Mucosa of descending colon (tissue), 3 donors: ENCODE measurements around the gene ATP8A1. TPM values are rescaled to one million over a fixed set of nuclear protein-coding genes. Genes with fewer than 3 reads are reported as not detected.

Experiments used
- ATAC-seq: fragments of 200-7000 bp; cut with Tn5 transposase; one replicate; pipeline ENCODE4 v1.9.1; 2020; ENCODE audit warnings: mild to moderate bottlenecking, moderate library complexity
- DNase-seq, 3 donors: peaks; one replicate each; pipeline ENCODE4 v3.0.0-alpha.2; 2020
- H3K36me3 ChIP-seq: fragments of 200-600 bp; one replicate; pipeline ENCODE4 v1.8.0; 2021; ENCODE audit warnings: low read depth, mild to moderate bottlenecking
- H3K4me1 ChIP-seq: fragments of 200-600 bp; one replicate; pipeline ENCODE4 v1.8.0; 2021; ENCODE audit warnings: low read depth, mild to moderate bottlenecking
- H3K4me3 ChIP-seq: fragments of 200-600 bp; one replicate; pipeline ENCODE4 v1.8.0; 2021; ENCODE audit warnings: mild to moderate bottlenecking
- H3K9me3 ChIP-seq: fragments of 200-600 bp; one replicate; pipeline ENCODE4 v1.8.0; 2021; ENCODE audit warnings: mild to moderate bottlenecking
- CTCF ChIP-seq: fragments of 200-600 bp; IDR thresholded peaks from one replicate; pipeline ENCODE4 v1.8.0; 2022; ENCODE audit warnings: antibody characterized with exemption, mild to moderate bottlenecking
- intact Hi-C, 2 donors: fragments of 100-400 bp; cut with DNase I in 1 of 2; cut with micrococcal nuclease in 1 of 2; formaldehyde crosslinking; loops; one replicate each; pipeline versions ENCODE4 v1.11.0 to v1.11.1; 2022; cut with DNase I, micrococcal nuclease
- total RNA-seq, 3 donors: library from RNA; stranded (reverse); fragmentation: NEBNext Ultra II Directional in 2 of 3; extraction: Animal tissue kit (Norgen Biotek cat#: 25700) in 2 of 3; gene quantifications; one replicate each; pipeline versions ENCODE4 v1.2.1 to v1.2.4, GENCODE V29; 2021 to 2023
- donor health status: DM: no; HTN: no; CAD: no; lungs with moderate emphysema.
- donor health status: DM: no; HTN: no; CAD: no.
- donor health status: DM: no; HTN: yes; CAD: no.

The ATP8A1 gene
- total RNA-seq, 3 donors from 2014 or later: 40.3 to 92.0 (median 41.1) TPM

- intact Hi-C loops: no loop called here
- no peak for TF ChIP-seq CTCF
- H3K36me3 ChIP-seq: no peaks in the 10 kb centered on the region
- DNase-seq: no peak
- no peaks in the 10 kb centered on the region for H3K4me1 ChIP-seq
- ATAC-seq: peak; percentile 51
- H3K9me3 ChIP-seq: no peaks in the 10 kb centered on the region
- H3K4me3 ChIP-seq: no peak overlapping the region
Observed at GRCh38 chr4:42454755-42455420, 202.0 kb downstream of the ATP8A1 start.

DNA sequence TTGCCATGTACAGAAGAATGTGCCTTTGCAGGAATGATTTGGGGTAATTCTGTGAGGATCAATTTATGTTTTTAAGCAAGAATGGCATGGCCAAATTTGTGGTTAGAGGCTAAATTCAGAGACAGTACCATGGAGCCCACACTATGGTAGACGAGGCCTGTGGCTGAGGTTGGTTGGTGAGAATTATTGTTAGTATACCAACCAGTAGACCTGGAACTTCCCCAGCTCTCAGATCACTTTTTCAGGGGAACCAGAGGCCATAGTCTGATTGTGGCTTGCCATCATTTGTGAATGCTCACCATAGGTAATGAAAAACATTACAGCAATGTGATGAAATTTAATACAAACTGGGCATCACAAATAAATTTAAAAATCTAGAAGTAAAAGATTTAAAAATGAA lies 203.3 kb downstream of the ATP8A1 start:
- Histone ChIP-seq H3K4me3 (no peak overlapping the region), H3K9me3 (no peaks in the 10 kb centered on the region), H3K36me3 (no peaks in the 10 kb centered on the region), H3K4me1 (no peaks in the 10 kb centered on the region)
- no peak for TF ChIP-seq CTCF
- DNase-seq: no peak
- ATAC-seq: no peak
- intact Hi-C loops: no loop called here

GRCh38 chr4:42452823-42453222 lies 204.1 kb downstream of the ATP8A1 start:
- Histone ChIP-seq H3K4me1 (no peaks in the 10 kb centered on the region), H3K36me3 (no peaks in the 10 kb centered on the region), H3K9me3 (no peaks in the 10 kb centered on the region), H3K4me3 (no peak overlapping the region)
- DNase-seq (no peak), ATAC-seq (peak; percentile 69)
- intact Hi-C loops: no loop called here
- TF ChIP-seq CTCF: no peak

DNA sequence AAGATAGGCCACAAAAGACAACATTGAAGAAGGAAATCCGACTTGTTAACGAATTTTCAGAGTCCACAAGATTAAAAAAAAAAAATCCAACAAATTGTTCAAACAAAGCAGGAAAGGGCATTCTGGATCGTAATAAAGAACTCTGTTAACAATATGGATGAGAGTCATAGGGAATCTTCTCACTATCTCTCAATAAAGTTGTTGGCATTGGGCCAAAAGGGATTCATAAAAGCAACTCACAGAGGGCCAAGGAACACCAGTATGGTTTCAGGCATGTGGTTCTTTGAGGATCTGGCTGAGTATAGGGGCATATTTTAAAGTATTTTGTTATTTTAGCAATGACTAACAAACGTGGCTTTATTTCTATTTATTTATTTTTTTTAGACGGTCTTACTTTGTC lies 210.1 kb downstream of the ATP8A1 start:
- H3K4me1 ChIP-seq: no peaks in the 10 kb centered on the region
- no peak overlapping the region for H3K4me3 ChIP-seq
- ATAC-seq: no peak
- intact Hi-C loops: no loop called here
- no peak for DNase-seq
- no peaks in the 10 kb centered on the region for H3K36me3 ChIP-seq
- no peaks in the 10 kb centered on the region for H3K9me3 ChIP-seq
- TF ChIP-seq CTCF: no peak

DNA sequence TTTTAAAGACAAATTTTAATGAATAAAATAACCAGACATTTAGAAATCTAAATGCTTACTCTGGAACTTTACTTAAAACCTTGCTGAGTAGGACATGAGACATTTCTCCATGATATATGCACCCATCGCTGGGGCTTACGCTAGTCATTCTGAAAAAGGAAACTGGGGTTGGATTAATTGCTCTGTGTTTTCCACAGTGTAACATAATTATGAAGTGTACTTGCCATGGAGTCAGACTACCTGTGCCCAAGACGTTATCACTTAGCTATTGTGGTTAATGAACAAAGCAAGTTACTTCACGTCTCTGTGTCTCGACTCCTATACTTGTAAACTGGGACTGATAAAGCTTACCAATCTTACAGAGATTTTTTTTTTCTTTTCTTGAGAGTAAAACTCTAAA lies 211.9 kb downstream of the ATP8A1 start:
- no peak overlapping the region for H3K4me3 ChIP-seq
- no peak for TF ChIP-seq CTCF
- H3K4me1 ChIP-seq: no peaks in the 10 kb centered on the region
- H3K9me3 ChIP-seq: no peaks in the 10 kb centered on the region
- no peaks in the 10 kb centered on the region for H3K36me3 ChIP-seq
- no peak for DNase-seq
- ATAC-seq: no peak
- intact Hi-C loops: no loop called here

- Histone ChIP-seq H3K4me3 (no peak overlapping the region), H3K36me3 (no peaks in the 10 kb centered on the region), H3K4me1 (no peaks in the 10 kb centered on the region), H3K9me3 (no peaks in the 10 kb centered on the region)
- DNase-seq (no peak), ATAC-seq (no peak)
- intact Hi-C loops: no loop called here
- TF ChIP-seq CTCF: no peak
Observed at GRCh38 chr4:42442601-42443000, 214.3 kb downstream of the ATP8A1 start.
